Measurements from ENCODE around the gene RHBG.
A peak's percentile ranks its signal among the peaks of the same experiment; 100 is the strongest.
"Not testable (repeated sequence)": the region's sequence is repeated elsewhere in the genome, so short reads cannot be mapped to it uniquely, and the experiment has no call there.

RHBG gene, protein sequence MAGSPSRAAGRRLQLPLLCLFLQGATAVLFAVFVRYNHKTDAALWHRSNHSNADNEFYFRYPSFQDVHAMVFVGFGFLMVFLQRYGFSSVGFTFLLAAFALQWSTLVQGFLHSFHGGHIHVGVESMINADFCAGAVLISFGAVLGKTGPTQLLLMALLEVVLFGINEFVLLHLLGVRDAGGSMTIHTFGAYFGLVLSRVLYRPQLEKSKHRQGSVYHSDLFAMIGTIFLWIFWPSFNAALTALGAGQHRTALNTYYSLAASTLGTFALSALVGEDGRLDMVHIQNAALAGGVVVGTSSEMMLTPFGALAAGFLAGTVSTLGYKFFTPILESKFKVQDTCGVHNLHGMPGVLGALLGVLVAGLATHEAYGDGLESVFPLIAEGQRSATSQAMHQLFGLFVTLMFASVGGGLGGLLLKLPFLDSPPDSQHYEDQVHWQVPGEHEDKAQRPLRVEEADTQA

DNA sequence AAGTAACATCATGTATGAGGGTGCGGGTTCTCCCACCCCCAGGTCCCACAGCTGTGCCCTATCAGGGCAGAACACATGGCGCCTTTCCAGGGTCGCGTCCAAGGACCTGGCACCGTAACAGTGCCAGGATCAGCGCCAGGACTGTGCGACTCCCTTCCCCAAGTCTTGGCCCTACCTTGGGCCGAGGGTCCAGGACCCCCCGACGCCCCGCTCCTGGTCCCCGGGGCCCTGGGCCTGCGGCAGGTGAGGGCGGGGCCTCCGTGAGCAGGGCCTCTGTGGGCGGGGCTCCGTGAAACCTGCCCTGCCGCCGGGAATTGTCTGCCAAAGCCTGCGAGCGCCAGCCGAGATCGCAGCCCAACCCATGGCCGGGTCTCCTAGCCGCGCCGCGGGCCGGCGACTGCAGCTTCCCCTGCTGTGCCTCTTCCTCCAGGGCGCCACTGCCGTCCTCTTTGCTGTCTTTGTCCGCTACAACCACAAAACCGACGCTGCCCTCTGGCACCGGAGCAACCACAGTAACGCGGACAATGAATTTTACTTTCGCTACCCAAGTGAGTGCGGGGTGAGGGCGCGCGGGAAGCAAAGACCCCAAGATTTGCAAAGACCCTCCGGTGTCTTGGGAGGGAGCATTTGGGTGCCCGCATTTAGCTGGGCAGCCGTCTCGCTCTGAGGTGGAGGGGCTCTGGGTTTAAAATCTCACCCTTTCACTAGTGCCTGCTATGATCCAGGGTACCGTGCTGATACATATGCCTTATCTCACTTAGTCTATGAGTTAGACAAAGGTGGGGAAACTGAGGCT is at the start of gene RHBG:
TSS of gene RHBG (plus strand) at position 323 of the 796 bp plus-strand sequence. CDS start at position 362, 39 bp downstream.
- DNase-seq (ENCODE audit: low read depth in 4 of 4, low spot score in 1 of 4) = no peak

DNA sequence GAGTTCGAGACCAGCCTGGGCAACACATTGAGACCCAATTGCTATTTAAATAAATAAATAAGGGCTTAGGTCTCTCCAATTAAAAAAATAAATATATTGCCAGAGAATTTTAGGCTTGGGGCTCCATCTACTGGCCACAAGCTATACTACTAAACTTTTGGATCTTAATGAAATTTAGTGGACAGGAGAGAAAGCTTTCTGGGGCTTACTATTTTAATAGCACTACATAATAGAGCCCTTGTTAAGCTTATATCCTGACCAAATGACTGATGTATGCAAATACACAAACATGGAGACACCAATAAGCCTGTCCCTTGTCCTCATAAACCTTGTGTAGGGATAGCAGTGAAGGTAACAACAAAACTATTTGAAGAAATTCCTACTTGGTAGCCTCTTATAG is 49.3 kb upstream of the RHBG start:
- DNase-seq (ENCODE audit: low read depth in 4 of 4, low spot score in 1 of 4) = no peak

DNA sequence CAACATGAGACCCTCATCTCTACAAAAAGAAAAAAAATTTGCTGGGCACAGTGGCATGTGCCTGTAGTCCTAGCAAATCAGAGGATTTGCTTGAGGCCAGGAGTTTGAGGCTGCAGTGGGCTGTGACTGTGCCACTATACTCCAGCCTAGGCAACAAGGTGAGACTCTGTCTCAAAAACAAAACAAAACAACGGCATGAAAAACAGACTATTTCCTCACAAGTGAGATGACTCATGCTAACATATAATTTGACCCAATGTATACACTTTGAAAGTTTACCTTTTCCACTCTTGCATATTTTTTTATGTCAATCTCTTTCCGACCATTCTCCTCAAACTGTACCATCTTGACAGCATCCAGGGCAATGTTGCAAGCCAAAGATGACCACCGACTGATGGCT is 48.5 kb upstream of the RHBG start:
- DNase-seq (ENCODE audit: low read depth in 4 of 4, low spot score in 1 of 4) = no peak

DNA sequence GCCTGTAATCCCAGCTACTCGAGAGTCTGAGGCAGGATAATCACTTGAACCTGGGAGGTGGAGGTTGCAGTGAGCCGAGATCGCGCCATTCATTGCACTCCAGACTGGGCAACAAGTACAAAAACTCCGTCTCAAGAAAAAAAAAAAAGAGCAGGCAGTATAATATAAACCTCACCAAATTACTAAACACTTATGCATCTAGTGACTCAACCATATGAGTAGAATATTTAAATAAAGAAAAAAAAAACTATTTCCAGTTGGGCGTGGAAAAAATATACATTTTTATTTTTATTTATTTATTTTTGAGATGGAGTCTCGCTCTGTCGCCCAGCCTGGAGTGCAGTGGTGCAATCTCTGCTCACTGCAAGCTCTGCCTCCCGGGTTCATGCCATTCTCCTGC is 45.8 kb upstream of the RHBG start:
- not testable (repeated sequence) for DNase-seq (ENCODE audit: low read depth in 4 of 4, low spot score in 1 of 4)

DNA sequence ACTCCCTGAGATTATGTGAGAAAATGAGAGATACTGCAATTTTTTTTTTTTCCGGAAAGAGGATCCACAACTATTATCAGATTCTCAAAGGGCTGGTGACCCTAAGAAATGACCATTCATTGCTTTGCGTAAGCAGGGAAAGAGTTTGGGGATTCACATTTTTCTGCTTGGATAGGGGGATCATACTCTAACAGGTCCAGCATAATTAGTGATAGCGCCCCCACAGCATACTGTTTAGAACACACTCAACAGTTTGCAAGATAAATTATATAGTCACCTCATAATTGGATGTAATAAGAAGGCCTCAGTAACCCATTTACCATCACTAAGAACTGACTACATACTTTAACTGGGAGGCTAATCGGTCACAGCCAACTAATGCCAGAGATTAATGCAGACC is 32.8 kb upstream of the RHBG start:
- DNase-seq (ENCODE audit: low read depth in 4 of 4, low spot score in 1 of 4) = no peak

DNA sequence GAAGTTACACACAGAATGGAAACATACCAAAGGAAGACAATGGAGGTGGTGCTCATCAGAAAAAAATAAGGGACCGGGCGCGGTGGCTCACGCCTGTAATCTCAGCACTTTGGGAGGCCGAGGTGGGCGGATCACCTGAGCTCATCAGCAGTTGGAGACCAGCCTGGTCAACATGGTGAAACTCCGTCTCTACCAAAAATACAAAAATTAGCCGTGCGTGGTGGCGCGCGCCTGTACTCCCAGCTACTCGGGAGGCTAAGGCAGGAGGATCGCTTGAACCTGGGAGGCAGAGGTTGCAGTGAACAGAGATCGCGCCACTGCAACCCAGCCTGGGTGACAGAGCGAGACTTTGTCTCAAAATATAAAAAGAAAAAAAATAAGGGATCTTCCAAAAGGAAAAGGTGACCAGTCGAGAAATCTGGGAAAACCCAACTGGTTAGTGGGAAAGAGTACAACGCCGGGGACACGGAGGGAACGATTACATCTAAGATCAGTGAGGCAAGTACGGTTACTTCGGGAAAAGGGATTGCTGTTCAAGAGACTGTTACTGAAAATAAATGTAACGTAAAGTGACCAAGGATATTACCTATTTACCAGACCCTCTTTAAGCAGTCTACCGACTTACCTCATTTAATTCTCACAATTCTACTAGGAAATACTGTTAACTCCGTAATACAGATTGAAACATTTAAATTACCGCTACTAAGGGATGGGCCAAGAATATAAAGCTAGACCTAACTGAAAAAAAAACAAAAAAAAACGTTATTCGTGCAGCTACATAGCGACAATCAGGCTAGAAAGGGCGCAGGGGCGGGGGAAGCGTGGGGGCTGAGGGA is 31.7 kb upstream of the RHBG start:
- no peak for DNase-seq (ENCODE audit: low read depth in 4 of 4, low spot score in 1 of 4)

DNA sequence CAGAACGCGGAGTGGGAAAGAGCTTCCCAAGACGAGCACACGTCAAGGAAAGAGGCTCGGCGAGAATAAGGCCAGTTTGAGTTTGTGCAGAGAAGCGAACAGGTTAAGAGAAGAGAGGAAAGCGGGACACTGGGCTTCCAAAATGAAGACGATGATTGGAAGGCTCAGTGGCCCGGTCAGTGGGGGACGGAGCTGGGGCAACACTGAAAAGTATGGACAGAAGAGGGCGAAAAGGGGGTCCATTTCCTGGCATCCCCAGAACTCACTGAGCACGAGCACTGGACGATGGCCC is 31.2 kb upstream of the RHBG start:
- no peak for DNase-seq (ENCODE audit: low read depth in 4 of 4, low spot score in 1 of 4)

DNA sequence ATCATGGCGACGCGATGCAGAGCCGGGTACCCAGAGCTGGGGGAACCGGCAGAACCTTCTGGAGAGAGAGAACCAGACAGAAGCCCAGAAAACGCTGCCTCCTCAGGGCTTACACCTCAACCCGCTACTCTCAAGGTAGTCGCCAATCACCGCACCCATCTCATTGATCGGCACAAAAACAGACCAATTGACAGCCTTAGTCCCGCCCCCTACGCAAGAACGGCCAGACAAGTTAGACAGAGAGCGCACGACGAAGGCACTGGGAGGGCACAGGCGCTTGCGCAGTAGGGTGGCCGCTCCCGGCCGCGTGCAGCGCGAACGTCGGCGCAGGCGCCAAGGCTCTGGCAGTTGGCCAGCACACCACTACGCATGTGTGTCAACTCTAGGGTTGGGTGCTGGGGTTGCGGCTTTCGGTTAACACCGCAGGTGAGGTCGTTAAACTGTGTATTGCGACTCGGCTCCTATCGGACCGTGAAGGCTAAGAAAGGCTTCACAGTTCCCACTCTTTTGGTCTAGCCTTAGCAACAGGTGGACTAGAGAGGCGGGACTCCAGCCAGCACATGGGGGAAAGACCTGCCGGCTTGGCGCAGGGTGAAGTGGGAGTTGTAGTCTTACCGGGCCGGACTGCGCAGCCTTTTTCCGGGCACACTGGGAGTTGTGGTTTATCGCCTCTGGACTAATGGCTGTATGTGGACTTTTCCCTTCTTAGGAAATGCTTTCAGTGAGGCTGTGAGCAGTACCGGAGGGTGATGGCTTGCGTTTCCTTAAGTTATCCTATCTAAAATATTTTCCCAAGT is 30.6 kb upstream of the RHBG start, which contains the start of the genes CCT3 and TSACC:
TSS of gene CCT3 (minus strand) at position 113 of the 797 bp plus-strand sequence. CDS start at position 5, 108 bp downstream.
TSS of gene TSACC (plus strand) at position 347 of the 797 bp plus-strand sequence. CDS start 1,232 bp downstream, outside the sequence.
- peak; percentile 97 to 99 (median 98) for DNase-seq (ENCODE audit: low read depth in 4 of 4, low spot score in 1 of 4)

DNA sequence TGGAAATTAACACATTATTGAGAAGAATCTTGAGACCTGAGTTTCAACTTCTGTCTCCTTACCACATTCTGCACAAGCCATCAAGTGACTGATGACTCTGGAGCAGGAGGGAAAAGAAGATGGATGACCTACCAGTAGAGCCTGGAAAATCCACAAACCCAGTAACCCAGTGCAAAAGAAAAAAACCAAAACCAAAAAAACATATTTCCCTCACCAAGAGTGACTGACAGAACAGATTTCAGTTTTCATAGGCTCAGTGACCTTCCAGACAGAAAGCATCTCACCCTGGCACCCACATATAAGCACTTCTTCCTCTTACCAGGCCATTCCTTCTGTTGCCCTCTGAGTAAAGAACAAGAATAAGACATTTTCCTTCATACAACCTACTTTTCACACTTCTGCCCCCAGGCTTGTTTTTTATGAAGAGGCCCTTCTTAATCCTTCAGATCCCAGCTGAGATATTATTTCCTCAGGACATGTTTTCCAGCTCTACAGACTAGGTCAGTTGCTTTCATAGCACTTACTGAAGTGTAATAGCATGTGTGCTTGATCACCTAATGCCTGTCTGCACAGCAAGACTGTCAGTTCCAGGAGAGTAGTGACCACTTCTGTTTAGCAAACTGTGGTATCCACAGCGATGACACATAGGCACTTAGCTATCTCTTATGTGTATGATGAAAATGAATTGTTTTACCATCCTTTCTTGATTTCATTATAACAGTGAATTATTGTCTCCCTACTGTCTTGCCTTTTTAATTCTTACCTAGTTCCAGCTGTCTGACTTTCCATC is 26.6 kb upstream of the RHBG start:
- no peak for DNase-seq (ENCODE audit: low read depth in 4 of 4, low spot score in 1 of 4)

DNA sequence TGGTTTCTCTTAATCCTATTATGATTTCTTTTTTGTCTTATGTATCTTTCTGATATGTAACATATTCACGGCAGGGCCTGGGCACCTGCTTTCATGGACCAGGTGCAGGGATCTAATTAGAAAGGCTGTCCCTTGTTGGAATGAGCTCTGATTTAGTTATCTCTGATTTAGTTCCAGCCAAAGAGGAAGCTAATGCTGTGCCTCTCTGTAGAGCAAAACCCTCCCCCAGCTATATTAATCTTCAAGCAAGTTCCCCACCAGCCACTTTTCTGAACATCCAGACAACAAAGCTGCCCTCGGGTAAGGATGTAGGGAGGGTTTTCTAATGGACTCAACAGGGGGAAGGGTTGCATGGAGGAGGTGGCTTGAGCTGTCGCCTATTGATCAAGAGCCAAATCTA is 24.6 kb upstream of the RHBG start:
- DNase-seq (ENCODE audit: low read depth in 4 of 4, low spot score in 1 of 4) = no peak

DNA sequence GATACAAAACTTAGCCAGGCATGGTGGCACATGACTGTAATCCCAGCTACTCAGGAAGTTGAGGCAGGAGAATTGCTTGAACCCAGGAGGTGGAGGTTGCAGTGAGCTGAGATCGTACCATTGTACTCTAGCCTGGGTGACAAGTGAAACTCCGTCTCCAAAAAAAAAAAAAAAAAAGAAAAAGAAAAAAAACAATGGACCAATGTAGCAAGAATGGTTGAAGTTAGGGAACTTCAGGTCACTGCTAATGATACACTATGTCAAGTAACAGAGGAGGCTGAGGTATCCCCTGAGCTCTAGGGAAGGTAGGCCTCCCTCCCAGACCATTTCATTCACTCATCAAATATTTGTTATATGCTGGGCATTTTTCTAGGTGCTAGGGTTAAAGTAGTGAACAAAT is 23.0 kb upstream of the RHBG start:
- not testable (repeated sequence) for DNase-seq (ENCODE audit: low read depth in 4 of 4, low spot score in 1 of 4)

DNA sequence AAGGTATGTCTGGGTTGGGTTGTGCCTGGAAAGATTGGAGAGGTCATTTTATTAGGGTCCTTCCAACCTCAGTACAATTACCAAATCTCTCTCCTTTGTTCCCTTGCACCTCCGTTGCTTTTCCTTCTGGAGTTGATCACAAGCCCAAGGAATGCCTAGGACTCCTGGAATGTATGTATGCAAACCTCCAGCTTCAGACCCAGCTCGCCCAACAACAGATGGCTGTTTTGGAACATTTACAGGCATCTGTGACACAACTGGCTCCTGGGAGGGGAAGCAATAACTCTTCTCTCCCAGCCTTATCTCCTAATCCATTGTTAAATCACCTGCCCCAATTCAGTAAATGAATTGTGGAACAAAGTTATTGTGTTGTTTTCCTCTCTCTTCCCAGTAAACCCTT is 22.4 kb upstream of the RHBG start:
- DNase-seq (ENCODE audit: low read depth in 4 of 4, low spot score in 1 of 4) = no peak

DNA sequence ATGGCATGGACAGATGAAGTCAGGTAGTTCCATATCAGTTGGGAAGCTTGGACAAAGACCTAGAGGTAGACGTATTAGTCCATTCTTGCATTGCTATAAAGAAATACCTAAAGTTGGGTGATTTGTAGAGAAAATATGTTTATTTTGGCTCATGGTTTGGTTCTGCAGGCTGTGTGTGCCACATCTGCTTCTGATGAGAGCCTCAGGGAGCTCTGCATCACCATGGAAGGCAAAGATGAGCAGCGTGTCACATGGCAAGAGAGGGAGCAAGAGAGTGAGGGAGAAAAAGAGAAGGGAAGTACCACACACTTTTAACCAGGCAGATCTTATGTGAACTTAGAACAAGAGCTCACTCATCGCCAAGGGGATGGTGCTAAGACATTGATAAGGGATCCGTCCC is 21.7 kb upstream of the RHBG start:
- DNase-seq (ENCODE audit: low read depth in 4 of 4, low spot score in 1 of 4) = no peak

DNA sequence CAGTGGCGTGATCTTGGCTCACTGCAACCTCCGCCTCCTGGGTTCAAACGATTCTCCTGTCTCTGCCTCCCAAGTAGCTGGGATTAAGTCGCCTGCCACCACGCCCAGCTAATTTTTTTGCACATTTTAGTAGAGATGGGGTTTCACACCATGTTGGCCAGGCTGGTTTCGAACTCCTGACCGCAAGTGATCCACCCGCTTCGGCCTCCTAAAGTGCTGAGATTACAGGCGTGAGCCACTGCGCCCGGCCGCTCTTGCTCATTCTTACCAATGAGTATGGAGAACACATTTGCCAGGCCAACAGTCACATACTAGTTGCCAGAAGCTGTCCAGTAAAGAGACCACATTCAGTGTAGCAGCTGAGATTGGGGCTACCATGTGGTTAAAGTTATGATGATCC is 16.5 kb upstream of the RHBG start:
- not testable (repeated sequence) for DNase-seq (ENCODE audit: low read depth in 4 of 4, low spot score in 1 of 4)

DNA sequence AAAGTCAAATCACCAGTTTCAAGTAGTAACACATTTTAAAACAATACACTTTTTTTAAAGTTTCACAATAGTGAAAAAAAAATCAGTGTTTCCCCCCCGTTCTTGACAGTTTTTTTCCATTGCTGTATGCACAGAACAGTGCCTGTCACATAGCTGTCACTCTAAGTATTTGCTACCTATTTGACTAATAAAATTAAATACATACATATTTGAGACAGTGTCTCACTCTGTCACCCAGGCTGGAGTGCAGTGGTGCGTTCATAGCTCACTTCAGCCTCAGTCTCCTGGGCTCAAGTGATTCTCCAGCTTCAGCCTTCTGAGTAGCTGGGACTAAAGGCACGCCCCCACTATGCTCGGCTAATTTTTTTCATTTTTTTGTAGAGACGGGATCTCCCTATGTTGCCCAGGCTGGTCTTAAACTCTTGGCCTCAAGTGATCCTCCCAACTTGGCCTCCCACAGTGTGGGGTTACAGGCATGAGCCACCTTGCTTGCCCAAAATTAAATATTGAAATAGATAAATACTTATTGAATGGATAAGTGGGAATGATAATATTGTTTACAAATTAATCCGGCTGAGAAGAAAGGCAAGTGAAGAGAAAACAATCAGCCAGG is 12.6 kb upstream of the RHBG start:
- no peak for DNase-seq (ENCODE audit: low read depth in 4 of 4, low spot score in 1 of 4)

DNA sequence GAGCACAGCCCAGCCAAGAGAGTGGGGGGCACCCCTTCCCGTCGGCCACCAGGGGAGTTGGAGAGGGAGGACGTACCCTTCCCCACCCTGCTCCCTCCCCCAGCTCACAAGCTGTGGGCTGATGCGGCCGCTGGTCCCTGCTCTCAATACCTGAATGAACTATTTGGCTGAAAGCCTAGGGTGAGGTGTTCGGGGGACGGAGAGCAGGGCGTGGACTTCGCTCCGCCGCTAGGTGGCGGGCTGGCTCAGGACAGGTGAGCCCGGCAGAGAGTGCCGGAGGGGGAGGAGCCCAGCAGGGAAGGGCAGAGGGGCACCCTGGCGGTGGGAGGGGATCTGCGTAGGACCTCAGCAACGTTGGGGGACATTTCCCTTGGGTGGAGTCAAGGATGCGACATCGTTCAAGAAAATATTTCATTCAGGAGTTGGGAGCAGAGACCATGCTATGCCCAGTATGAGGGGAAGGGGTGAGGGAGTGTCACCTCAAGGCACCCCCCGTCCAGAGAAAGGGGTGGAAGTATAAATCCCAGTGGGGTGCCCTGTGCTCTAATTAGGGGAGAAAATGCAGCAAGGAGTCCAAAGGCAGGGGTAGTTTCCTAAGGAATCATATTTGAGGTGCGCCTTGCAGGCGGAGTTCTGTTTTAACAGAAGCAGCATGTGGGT is 12.0 kb upstream of the RHBG start:
- peak in 3 of 4 experiments; percentile 39 to 49 (median 42) for DNase-seq (ENCODE audit: low read depth in 4 of 4, low spot score in 1 of 4)

DNA sequence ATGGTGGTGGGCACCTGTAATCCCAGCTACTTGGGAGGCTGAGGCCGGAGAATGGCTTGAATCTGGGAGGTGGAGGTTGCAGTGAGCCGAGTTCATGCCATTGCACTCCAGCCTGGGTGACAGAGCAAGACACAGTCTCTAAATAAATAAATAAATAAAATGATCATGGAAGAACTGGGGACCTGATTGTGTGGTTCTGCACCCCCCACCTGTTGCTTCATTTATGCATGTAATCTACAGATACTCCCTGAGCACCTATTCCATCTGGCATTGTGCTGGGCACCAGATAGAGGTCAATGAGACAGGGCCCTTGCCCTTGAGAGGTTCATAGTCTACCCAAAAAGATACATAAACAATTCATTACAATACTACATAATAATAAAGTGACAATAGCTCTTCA is 11.0 kb upstream of the RHBG start:
- no peak for DNase-seq (ENCODE audit: low read depth in 4 of 4, low spot score in 1 of 4)

DNA sequence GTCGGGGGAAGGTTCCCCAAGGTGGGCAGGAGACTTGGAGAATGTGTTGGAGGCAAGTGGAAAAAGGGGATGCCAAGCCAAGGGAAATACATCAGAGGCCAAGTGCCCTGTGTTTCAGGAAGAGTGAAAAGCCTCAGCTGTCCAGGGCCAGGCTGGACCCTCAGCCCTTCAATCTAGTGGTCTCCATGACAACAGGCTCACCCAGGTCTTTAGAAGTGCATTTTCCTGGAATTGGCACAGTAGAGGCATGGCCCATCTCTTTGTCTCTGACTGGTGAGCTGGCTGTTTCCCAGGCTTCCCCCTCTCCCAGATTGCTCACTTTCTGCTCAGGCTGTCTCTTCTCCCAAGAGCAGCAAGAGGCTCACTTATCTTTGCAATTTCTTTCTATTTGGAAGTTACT is 10.4 kb upstream of the RHBG start:
- DNase-seq (ENCODE audit: low read depth in 4 of 4, low spot score in 1 of 4) = no peak

DNA sequence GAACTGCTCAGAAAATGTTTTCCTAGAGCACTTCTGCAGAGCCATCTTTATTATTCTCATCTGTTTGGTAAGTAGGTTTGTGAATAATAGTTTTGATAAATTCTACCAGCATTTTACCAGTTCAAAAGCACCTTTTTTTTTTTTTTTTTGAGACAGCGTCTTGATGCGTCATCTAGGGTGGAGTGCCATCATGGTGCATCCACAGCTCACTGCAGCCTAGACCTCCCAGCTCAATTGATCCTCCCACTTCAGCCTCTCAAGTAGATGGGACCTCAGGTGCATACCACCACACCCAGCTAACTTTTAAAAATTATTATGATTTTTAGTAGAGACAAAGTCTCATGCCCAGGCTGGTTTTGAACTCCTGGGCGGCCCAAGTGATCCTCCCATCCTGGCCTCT is 9.8 kb upstream of the RHBG start:
- DNase-seq (ENCODE audit: low read depth in 4 of 4, low spot score in 1 of 4) = no peak

Measured in stimulated activated CD4-positive, alpha-beta T cell treated with anti-CD3 and anti-CD28 coated beads, Interleukin-1b, Interleukin-23, amount 100 ng/mL, for 24 hours (primary cell).